Measurements from ENCODE around the gene MIER1.
"Not testable (repeated sequence)": the region's sequence is repeated elsewhere in the genome, so short reads cannot be mapped to it uniquely, and the experiment has no call there.

The MIER1 gene

GRCh38 chr1:66954208-66954607 lies 29.4 kb downstream of the MIER1 start:
- peaks cover 10 to 55% of the 10 kb centered on the region in 2 donors for H3K36me3 ChIP-seq (ENCODE audit: control insufficient read depth in 1 of 2, insufficient read depth in 2 of 2, low read length in 2 of 2)

GRCh38 chr1:66957938-66958337 lies 33.1 kb downstream of the MIER1 start:
- Histone ChIP-seq H3K27ac (ENCODE audit: low read depth, low read length) (no peak overlapping the region), H3K27me3 (ENCODE audit: control insufficient read depth in 1 of 2, insufficient read depth in 2 of 2, low read length in 2 of 2) (no peaks in the 10 kb centered on the region), H3K9ac (ENCODE audit: low read depth in 1 of 2, low read length in 2 of 2) (no peak overlapping the region), H3K4me3 (ENCODE audit: low read depth in 1 of 2, low read length in 2 of 2) (no peak overlapping the region), H3K9me3 (ENCODE audit: control insufficient read depth in 1 of 2, low read length in 2 of 2) (no peaks in the 10 kb centered on the region), H3K4me1 (ENCODE audit: control insufficient read depth in 1 of 2, insufficient read depth in 2 of 2, low read length in 2 of 2) (no peaks in the 10 kb centered on the region), H3K36me3 (ENCODE audit: control insufficient read depth in 1 of 2, insufficient read depth in 2 of 2, low read length in 2 of 2) (peaks cover 13 to 62% of the 10 kb centered on the region in 2 donors)

More at GRCh38 chr1:66954208-66954607, 29.4 kb downstream of the MIER1 start:
- Histone ChIP-seq H3K9me3 (ENCODE audit: control insufficient read depth in 1 of 2, low read length in 2 of 2) (no peaks in the 10 kb centered on the region), H3K27me3 (ENCODE audit: control insufficient read depth in 1 of 2, insufficient read depth in 2 of 2, low read length in 2 of 2) (no peaks in the 10 kb centered on the region), H3K4me3 (ENCODE audit: low read depth in 1 of 2, low read length in 2 of 2) (no peak overlapping the region), H3K4me1 (ENCODE audit: control insufficient read depth in 1 of 2, insufficient read depth in 2 of 2, low read length in 2 of 2) (no peaks in the 10 kb centered on the region), H3K27ac (ENCODE audit: low read depth, low read length) (no peak overlapping the region), H3K9ac (ENCODE audit: low read depth in 1 of 2, low read length in 2 of 2) (no peak overlapping the region)

DNA sequence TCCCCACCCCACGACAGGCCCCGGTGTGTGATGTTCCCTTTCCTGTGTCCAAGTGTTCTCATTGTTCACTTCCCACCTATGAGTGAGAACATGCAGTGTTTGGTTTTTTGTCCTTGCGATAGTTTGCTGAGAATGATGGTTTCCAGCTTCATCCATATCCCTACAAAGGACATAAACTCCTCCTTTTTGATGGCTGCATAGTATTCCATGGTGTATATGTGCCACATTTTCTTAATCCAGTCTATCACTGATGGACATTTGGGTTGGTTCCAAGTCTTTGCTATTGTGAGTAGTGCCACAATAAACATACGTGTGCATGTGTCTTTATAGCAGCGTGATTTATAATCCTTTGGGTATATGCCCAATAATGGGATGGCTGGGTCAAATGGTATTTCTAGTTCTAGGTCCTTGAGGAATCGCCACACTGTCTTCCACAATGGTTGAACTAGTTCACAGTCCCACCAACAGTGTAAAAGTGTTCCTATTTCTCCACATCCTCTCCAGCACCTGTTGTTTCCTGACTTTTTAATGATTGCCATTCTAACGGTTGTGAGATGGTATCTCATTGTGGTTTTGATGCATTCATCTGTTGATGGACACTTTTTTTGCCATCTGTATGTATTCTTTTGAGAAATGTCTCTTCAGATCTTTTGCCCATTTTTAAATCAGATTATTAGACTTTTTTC lies 41.5 kb downstream of the MIER1 start:
- not testable (repeated sequence) for H3K9me3 ChIP-seq (ENCODE audit: control insufficient read depth in 1 of 2, low read length in 2 of 2); H3K27me3 ChIP-seq (ENCODE audit: control insufficient read depth in 1 of 2, insufficient read depth in 2 of 2, low read length in 2 of 2); H3K27ac ChIP-seq (ENCODE audit: low read depth, low read length); H3K4me1 ChIP-seq (ENCODE audit: control insufficient read depth in 1 of 2, insufficient read depth in 2 of 2, low read length in 2 of 2); H3K4me3 ChIP-seq (ENCODE audit: low read depth in 1 of 2, low read length in 2 of 2); H3K9ac ChIP-seq (ENCODE audit: low read depth in 1 of 2, low read length in 2 of 2)
- peaks cover 26 to 65% of the 10 kb centered on the region in 2 donors for H3K36me3 ChIP-seq (ENCODE audit: control insufficient read depth in 1 of 2, insufficient read depth in 2 of 2, low read length in 2 of 2)

GRCh38 chr1:66968574-66968973 lies 43.8 kb downstream of the MIER1 start:
- no peak overlapping the region for H3K4me3 ChIP-seq (ENCODE audit: low read depth in 1 of 2, low read length in 2 of 2)
- H3K9me3 ChIP-seq (ENCODE audit: control insufficient read depth in 1 of 2, low read length in 2 of 2) = no peaks in the 10 kb centered on the region
- no peak overlapping the region for H3K9ac ChIP-seq (ENCODE audit: low read depth in 1 of 2, low read length in 2 of 2)
- H3K36me3 ChIP-seq (ENCODE audit: control insufficient read depth in 1 of 2, insufficient read depth in 2 of 2, low read length in 2 of 2) = peaks cover 32 to 54% of the 10 kb centered on the region in 2 donors
- no peaks in the 10 kb centered on the region for H3K27me3 ChIP-seq (ENCODE audit: control insufficient read depth in 1 of 2, insufficient read depth in 2 of 2, low read length in 2 of 2)
- no peaks in the 10 kb centered on the region for H3K4me1 ChIP-seq (ENCODE audit: control insufficient read depth in 1 of 2, insufficient read depth in 2 of 2, low read length in 2 of 2)
- no peak overlapping the region for H3K27ac ChIP-seq (ENCODE audit: low read depth, low read length)

DNA sequence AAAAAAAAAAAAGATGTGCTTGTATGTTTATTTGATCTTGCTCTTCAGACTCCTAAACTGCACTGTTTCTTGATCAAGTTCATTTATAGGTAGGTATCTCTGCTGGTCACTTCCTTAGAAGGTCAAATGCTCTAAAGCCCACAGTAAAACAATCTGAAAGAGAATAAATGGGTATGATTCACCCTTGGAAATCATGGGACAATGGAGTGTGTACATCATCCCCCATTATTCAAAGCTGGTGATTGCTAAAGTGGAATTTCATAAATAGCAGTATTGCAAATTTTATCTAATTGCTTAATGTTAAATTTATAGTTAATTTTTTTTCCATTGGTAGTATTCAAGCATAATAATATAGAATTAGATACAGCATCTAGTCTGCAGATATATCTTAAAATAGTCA lies 53.4 kb downstream of the MIER1 start:
- Histone ChIP-seq H3K27ac (ENCODE audit: low read depth, low read length) (no peak overlapping the region), H3K9ac (ENCODE audit: low read depth in 1 of 2, low read length in 2 of 2) (no peak overlapping the region), H3K4me1 (ENCODE audit: control insufficient read depth in 1 of 2, insufficient read depth in 2 of 2, low read length in 2 of 2) (peaks cover 5 to 25% of the 10 kb centered on the region in 2 donors), H3K36me3 (ENCODE audit: control insufficient read depth in 1 of 2, insufficient read depth in 2 of 2, low read length in 2 of 2) (peaks cover 14 to 48% of the 10 kb centered on the region in 2 donors), H3K27me3 (ENCODE audit: control insufficient read depth in 1 of 2, insufficient read depth in 2 of 2, low read length in 2 of 2) (no peaks in the 10 kb centered on the region), H3K4me3 (ENCODE audit: low read depth in 1 of 2, low read length in 2 of 2) (no peak overlapping the region), H3K9me3 (ENCODE audit: control insufficient read depth in 1 of 2, low read length in 2 of 2) (no peaks in the 10 kb centered on the region)

DNA sequence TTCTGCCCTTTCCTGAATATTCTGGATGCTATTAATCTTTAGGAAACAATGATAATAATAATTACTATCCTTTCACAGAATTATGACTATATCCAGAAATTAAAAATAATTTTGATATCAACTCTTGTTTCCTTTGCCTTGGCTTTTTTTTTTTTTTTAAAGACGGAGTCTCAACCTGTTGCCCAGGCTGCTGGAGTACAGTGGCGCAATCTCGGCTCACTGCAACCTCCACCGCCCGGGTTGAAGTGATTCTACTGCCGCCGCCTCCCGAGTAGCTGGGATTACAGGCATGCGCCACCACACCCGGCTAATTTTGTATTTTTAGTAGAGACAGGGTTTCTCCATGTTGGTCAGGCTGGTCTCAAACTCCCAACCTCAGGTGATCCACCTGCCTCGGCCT lies 54.8 kb downstream of the MIER1 start:
- H3K27me3 ChIP-seq (ENCODE audit: control insufficient read depth in 1 of 2, insufficient read depth in 2 of 2, low read length in 2 of 2); H3K27ac ChIP-seq (ENCODE audit: low read depth, low read length); H3K4me3 ChIP-seq (ENCODE audit: low read depth in 1 of 2, low read length in 2 of 2); H3K9me3 ChIP-seq (ENCODE audit: control insufficient read depth in 1 of 2, low read length in 2 of 2); H3K9ac ChIP-seq (ENCODE audit: low read depth in 1 of 2, low read length in 2 of 2): not testable (repeated sequence)
- Histone ChIP-seq H3K36me3 (ENCODE audit: control insufficient read depth in 1 of 2, insufficient read depth in 2 of 2, low read length in 2 of 2) (peaks cover 14 to 52% of the 10 kb centered on the region in 2 donors), H3K4me1 (ENCODE audit: control insufficient read depth in 1 of 2, insufficient read depth in 2 of 2, low read length in 2 of 2) (peaks cover 5 to 33% of the 10 kb centered on the region in 2 donors)

DNA sequence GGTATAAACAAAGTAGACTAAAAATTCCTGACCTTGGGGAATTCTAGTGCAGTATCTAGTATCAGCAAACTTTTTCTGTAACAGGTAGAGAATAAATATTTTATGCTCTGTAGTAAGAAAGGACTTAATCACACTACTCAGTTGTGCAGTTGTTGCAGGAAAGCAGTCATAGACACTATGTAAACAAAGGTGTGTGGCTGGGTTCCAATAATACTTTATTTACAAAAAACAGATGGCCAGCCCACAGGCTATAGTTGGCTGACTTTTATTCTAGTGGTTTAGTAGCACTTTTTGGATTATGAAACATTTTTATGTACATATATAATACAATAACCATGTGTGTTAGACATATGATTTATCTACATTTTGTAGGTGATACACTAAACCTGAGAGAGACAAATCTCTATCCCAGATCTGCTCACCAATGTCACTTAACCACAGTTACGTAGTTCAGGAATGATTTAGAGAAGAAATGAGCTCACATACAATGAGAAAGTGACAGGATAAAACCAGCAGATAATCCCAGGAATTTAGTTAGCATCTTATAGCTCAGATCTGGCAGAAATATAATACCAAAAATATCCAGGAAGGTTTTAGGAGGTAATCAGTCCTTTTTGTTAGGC lies 56.1 kb downstream of the MIER1 start:
- no peaks in the 10 kb centered on the region for H3K9me3 ChIP-seq (ENCODE audit: control insufficient read depth in 1 of 2, low read length in 2 of 2)
- H3K4me3 ChIP-seq (ENCODE audit: low read depth in 1 of 2, low read length in 2 of 2) = no peak overlapping the region
- peaks cover 5 to 36% of the 10 kb centered on the region in 2 donors for H3K4me1 ChIP-seq (ENCODE audit: control insufficient read depth in 1 of 2, insufficient read depth in 2 of 2, low read length in 2 of 2)
- peaks cover 19 to 42% of the 10 kb centered on the region in 2 donors for H3K36me3 ChIP-seq (ENCODE audit: control insufficient read depth in 1 of 2, insufficient read depth in 2 of 2, low read length in 2 of 2)
- H3K9ac ChIP-seq (ENCODE audit: low read depth in 1 of 2, low read length in 2 of 2) = peak overlapping the region in 1 of 2 donors; percentile 21
- H3K27me3 ChIP-seq (ENCODE audit: control insufficient read depth in 1 of 2, insufficient read depth in 2 of 2, low read length in 2 of 2) = no peaks in the 10 kb centered on the region
- no peak overlapping the region for H3K27ac ChIP-seq (ENCODE audit: low read depth, low read length)

- H3K27me3 ChIP-seq (ENCODE audit: control insufficient read depth in 1 of 2, insufficient read depth in 2 of 2, low read length in 2 of 2) = no peaks in the 10 kb centered on the region
- H3K4me3 ChIP-seq (ENCODE audit: low read depth in 1 of 2, low read length in 2 of 2) = peak overlapping the region; percentile 30 to 46
- peaks cover 23 to 48% of the 10 kb centered on the region in 2 donors for H3K36me3 ChIP-seq (ENCODE audit: control insufficient read depth in 1 of 2, insufficient read depth in 2 of 2, low read length in 2 of 2)
- H3K9me3 ChIP-seq (ENCODE audit: control insufficient read depth in 1 of 2, low read length in 2 of 2) = no peaks in the 10 kb centered on the region
- peak overlapping the region in 1 of 2 donors; percentile 21 for H3K9ac ChIP-seq (ENCODE audit: low read depth in 1 of 2, low read length in 2 of 2)
- peaks cover 5 to 36% of the 10 kb centered on the region in 2 donors for H3K4me1 ChIP-seq (ENCODE audit: control insufficient read depth in 1 of 2, insufficient read depth in 2 of 2, low read length in 2 of 2)
- H3K27ac ChIP-seq (ENCODE audit: low read depth, low read length) = no peak overlapping the region
These were observed 56.9 kb downstream of the MIER1 start for GRCh38 chr1:66981679-66982078.

DNA sequence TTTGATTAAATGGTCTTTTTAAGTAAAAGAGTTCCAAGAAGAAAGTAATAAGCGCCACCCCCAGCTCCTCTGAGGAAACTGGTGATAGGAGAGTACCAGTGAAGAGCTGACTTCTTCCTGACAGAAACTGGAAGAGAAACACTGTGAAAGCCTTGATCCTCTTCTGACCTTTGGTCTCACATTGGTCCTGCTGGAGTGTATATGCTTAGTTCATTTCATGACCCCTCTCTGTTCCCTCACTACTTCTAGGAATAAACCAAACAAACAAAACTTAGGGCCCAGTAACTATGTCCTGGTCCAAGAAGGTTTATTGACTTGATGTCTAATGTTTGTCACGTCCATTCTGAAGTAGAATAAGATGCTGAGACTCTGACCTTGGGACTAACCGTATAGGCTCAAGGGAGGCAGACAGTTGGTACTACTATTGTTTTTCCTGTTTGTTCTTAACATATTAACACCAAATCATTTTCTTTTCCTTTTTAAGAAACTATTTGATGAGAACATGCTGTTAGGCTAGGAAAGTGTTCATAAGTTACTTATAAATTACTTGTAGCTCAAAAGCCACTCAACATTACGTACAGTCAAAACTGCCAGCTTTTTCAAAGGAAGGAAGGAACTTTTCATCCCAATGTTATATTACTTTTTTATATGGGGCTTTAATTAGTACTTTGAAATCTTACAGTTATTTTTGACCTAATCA lies 57.9 kb downstream of the MIER1 start:
- no peak overlapping the region for H3K27ac ChIP-seq (ENCODE audit: low read depth, low read length)
- peaks cover 5 to 36% of the 10 kb centered on the region in 2 donors for H3K4me1 ChIP-seq (ENCODE audit: control insufficient read depth in 1 of 2, insufficient read depth in 2 of 2, low read length in 2 of 2)
- H3K36me3 ChIP-seq (ENCODE audit: control insufficient read depth in 1 of 2, insufficient read depth in 2 of 2, low read length in 2 of 2) = peaks cover 24 to 46% of the 10 kb centered on the region in 2 donors
- no peaks in the 10 kb centered on the region for H3K27me3 ChIP-seq (ENCODE audit: control insufficient read depth in 1 of 2, insufficient read depth in 2 of 2, low read length in 2 of 2)
- no peak overlapping the region for H3K9ac ChIP-seq (ENCODE audit: low read depth in 1 of 2, low read length in 2 of 2)
- no peak overlapping the region for H3K4me3 ChIP-seq (ENCODE audit: low read depth in 1 of 2, low read length in 2 of 2)
- H3K9me3 ChIP-seq (ENCODE audit: control insufficient read depth in 1 of 2, low read length in 2 of 2) = no peaks in the 10 kb centered on the region

- Histone ChIP-seq H3K36me3 (ENCODE audit: control insufficient read depth in 1 of 2, insufficient read depth in 2 of 2, low read length in 2 of 2) (peaks cover 24 to 40% of the 10 kb centered on the region in 2 donors), H3K4me1 (ENCODE audit: control insufficient read depth in 1 of 2, insufficient read depth in 2 of 2, low read length in 2 of 2) (peaks cover 5 to 36% of the 10 kb centered on the region in 2 donors), H3K9me3 (ENCODE audit: control insufficient read depth in 1 of 2, low read length in 2 of 2) (no peaks in the 10 kb centered on the region), H3K27ac (ENCODE audit: low read depth, low read length) (no peak overlapping the region), H3K9ac (ENCODE audit: low read depth in 1 of 2, low read length in 2 of 2) (no peak overlapping the region), H3K27me3 (ENCODE audit: control insufficient read depth in 1 of 2, insufficient read depth in 2 of 2, low read length in 2 of 2) (no peaks in the 10 kb centered on the region), H3K4me3 (ENCODE audit: low read depth in 1 of 2, low read length in 2 of 2) (no peak overlapping the region)
These were observed 59.7 kb downstream of the MIER1 start for GRCh38 chr1:66984491-66984890.
